DMS53 treated with DMSO at 0.1 percent for 48 hours (cell line): Measurements from ENCODE around the gene ACACA.
"Not testable (repeated sequence)": the region's sequence is repeated elsewhere in the genome, so short reads cannot be mapped to it uniquely, and the experiment has no call there.

Experiments used
- DNase-seq: peaks from one replicate; lab custom pipeline; 2025; ENCODE audit not compliant: unreplicated experiment; lab: John Stamatoyannopoulos, UW

Gene ACACA

DNA sequence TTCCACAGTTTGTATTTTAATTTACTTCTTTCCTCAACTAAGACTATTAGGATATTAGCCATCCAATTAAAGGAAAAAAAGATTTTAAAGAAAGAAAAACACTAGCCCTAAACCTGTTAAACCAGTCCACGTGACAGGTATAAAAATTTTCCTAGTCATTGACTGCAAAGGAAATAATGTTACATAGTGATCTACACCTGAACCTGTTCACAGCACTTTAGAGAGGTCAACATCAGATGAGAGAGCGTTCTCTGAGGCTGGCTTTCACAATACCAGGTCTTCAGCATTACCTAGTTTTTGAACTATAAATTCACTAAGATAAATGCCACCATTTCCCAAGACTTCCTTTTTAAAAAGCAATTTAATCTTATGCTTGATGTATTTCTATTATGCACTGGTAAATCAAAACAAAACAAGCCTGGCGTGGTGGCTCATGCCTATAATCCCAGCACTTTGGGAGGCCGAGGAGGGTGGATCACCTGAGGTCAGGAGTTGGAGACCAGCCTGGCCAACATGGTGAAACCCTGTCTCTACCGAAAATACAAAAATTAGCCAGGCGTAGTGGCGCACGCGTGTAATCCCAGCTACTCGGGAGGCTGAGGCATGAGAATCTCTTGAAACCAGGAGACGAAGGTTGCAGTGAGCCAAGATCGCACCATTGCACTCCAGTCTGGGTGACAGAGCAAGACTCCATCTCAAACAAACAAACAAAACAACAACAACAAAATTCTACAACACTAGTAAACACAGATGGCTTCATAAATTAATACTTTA, 49.7 kb downstream of the ACACA start:
- not testable (repeated sequence) for DNase-seq

DNA sequence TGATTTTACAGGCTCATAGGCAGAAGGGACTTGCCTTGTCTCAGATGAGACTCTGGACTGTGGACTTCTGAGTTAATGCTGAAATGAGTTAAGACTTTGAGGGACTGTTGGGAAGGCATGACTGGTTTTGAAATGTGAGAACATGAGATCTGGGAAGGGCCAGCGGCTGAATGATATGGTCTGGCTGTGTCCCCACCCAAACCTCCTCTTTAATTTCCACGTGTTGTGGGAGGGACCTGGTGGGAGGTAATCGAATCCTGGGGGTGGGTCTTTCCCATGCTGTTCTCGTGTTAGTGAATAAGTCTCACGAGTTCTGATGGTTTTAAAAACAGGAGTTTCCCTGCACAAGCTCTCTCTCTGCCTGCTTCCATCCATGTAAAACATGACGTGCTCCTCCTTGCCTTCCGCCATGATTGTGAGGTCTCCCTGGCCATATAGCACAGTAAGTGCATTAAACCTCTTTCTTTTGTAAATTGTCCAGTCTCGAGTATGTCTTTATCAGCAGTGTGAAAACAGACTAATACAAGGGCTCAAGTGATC, 59.7 kb downstream of the ACACA start:
- DNase-seq: not testable (repeated sequence)

DNA sequence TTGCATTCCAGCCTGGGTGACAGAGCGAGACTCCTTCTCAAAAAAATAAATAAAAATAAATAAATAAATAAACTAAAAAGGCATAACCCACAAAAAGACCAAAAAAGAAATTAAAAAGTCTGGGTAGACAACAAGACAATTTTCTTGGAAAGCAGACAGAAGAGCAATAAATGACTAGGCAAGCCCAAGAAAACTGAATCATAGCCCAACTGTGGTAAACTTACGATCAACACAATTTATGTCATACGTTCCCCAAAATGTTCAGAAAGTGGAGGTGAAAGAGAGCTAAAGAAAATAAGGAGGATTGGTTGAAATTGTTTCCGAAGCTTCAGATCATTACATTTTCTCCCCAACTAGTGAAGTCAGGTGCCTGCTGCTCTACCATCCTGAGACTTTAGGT, 62.1 kb downstream of the ACACA start:
- no peak for DNase-seq

DNA sequence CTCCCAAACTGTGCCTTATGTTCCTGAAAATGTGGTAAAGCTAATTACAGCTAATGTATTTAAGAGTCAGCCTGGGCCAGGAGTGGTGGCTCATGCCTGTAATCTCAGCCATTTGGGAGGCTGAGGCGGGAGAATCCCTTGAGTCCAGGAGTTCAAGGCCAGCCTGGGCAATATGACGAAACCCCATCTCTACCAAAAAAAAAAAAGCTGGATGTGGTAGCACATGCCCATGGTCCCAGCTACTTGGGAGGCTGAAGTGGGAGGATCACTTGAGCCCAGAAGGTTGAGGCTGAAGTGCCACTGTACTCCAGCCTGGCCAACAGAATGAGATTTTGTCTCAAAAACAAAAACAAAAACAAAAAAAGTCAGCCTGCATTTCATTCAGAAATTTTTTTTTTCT, 64.0 kb downstream of the ACACA start:
- DNase-seq: no peak

DNA sequence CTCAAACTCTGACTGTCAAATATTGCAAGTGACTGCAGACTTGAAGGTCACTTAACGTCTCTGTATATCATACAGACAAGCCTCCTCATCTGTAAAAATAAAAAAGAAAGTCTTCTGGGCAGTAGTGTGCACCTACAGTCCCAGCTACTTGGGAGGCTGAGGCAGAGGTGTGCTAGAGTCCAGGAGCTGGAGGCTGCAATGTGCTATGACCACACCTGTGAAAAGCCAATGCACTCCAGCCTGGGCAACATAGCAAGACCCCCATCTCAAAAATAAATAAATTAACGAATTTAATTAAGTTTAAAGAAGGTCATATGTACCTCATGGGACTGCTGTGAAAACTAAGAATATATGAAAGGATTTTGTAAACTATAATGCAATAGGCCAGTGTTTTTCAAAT, 65.8 kb downstream of the ACACA start:
- DNase-seq: no peak

DNA sequence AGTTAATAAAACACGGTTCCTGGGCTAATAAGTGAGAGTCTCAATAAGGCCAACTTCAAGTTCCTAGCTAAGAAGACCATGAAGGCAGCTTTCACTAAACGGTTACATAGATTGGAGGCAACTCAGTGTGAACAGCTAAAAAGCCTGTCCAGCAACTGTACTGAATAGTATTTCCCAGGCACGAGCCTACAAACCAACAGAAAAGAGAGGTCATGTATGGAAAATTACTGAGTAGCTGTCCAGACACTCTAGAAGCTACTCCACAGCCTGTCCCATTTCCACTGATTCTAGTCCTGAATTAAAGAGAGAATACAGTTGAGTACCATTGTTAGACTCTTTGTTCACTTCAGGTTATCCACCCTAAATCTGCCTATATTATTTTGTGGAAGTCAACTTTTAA, 67.3 kb downstream of the ACACA start:
- DNase-seq: no peak

DNA sequence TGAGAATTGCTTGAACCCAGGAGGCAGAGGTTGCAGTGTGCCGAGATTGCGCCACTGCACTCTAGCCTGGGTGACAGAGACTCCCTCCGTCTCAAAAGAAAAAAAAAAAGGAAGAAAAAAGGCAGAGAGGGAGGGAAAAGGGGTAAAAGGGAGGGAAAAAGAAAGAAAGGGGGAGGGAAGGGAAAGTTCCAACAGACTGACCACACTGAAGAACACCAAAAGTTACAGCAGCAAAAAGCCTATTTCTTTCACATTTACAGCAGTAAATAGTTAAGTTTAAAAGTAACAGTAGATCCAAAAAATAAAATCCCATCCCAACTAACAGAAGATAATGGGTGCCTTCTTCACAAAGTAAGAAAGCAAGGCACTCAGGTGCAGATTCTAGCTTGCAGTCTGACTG, 67.8 kb downstream of the ACACA start:
- no peak for DNase-seq

DNA sequence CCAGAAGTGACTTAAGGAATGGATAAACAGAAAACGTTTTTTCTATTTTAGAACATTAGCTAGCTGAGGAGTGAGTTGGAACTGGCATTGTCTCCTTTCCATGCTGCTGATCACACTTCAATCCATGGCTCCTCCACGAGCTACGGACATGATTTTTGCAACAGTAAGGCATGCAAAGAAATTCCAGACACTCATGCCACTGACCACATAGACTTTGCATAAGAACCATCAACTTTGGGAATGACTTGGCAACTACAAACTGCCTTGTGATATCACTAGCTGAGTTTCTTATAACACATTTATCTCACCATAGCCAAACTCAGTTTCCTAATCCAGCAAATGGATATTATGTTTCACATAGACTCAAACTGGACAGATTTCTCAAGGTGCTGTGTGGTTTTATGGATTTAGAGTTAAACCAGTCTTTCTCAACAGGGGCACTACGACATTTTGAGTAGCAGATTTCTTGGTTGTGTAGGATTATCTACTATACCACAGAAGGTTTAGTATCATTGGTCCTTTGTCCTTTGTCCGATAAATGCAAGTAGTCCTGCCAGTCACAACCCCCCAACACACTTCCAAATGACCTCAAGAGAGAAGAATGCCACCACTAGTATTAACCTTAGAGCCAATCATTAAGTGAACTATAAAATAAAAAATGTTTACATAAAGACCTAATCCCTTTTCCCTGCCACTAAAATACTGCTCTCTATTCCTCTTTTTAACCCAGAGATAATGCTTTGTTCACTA, 79.1 kb downstream of the ACACA start:
- DNase-seq: no peak

DNA sequence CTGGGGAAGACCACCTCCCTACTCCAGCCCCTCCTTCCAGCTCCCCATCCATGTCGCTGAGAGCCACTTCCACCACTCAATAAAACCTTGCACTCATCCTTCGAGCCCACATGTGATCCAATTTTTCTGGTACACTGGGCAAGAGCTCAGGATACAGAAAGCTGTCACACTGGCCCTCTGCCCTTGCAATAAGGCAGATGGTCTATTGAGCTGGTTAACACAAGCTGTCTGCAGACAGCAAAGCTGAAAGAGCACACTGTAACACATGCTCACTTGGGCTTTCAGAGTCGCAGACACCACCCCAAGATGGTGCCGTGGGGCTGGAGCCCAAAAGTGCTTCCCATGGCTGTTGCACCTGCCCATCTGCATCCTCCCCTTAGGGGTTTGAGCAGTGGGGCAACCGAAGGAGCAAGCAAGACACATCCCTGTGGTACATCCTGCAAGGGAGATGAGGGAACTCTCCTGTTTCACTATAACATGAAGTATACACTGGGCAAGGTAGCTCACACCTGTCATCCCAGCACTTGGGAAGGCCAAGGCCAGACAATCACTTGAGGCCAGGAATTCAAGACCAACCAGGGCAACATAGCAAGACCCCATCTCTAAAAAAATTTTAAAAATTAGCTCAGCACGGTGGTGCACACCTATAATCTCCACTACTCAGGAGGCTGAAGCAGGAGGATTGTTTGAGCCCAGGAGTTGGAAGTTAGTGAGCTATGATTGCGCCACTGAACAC, 83.6 kb downstream of the ACACA start:
- no peak for DNase-seq

DNA sequence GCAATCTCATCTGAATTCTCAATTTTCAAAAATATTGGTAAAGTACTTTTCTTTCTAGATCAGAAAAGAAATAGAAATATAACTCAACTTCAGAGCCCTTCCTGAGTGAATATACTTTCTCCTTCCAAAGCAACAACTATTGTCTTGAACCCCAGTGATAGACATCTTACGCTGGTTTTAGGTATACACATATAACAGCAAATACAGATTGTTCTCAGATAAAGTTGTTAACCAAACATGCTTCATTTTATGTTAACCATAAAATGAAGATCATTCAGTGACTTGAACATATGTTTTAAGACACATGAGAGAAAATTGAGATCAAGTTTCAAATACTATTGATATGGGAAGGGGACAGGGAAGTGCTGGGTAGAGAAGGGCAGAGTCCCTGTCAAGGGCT, 84.5 kb downstream of the ACACA start:
- DNase-seq: no peak

DNA sequence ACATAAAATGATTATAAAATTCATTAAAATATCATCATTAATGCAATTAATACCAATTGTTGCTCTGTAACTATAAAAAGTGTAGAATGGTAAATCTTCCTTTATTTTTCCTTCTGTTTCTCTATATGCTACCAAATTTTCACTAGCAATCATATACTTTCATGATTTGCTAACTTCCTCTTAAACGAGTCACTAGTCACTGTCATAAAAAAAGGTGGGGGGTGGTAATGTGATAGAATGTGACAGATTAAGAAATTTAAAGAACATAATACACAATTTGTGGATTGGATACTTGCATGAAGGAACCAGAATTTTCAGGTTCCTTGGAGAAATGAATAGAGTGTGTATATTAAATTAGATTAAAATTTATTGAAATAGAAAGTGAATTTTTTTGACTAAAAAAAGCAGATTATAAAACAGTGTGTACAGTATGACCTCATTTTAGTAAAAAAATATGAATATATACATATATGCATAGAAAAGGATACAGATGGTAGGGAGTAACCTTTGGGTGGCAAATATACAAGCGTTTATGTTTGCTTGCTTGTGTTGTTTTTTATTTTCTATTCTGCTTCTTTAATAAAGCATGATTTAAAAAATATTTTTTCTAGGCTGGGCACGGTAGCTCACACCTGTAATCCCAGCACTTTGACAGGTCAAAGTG, 87.6 kb downstream of the ACACA start:
- no peak for DNase-seq

DNA sequence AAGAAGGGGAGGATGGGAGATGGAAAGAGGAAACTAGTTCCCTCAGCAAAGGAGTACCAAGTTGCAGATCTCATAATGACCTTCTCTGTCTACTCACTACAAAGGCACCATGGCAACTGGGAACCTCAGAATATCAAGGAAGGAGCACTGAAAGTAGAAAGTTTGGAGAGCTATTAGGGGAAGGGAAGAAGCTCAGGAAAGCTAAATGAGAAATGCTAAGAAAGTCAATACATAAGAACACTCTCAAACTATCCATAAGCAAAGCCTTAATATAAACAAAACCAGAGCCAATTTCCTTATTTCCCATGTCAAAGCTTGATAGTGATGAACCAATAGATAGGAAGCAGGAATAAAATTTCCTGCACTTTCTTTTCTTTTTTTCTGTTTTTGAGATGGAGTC, 88.8 kb downstream of the ACACA start:
- no peak for DNase-seq

DNA sequence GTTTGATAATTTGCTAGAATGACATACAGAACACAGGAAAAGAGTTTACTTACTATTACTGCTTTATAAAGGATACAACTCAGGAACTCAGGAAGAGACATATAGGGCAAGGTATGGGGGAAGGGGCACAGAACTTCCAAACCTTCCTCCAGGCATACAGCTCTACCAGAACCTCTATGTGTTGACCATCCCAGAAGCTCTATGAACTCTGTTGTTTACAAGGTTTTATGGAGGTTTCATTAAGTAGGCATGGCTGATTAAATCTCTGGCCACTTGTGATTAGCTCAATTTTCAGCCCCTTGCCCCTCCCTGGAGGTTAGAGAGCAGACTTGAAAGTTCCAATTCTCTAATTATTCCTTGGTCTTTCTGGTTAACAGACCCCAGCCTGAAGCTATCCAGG, 91.0 kb downstream of the ACACA start:
- DNase-seq: no peak

DNA sequence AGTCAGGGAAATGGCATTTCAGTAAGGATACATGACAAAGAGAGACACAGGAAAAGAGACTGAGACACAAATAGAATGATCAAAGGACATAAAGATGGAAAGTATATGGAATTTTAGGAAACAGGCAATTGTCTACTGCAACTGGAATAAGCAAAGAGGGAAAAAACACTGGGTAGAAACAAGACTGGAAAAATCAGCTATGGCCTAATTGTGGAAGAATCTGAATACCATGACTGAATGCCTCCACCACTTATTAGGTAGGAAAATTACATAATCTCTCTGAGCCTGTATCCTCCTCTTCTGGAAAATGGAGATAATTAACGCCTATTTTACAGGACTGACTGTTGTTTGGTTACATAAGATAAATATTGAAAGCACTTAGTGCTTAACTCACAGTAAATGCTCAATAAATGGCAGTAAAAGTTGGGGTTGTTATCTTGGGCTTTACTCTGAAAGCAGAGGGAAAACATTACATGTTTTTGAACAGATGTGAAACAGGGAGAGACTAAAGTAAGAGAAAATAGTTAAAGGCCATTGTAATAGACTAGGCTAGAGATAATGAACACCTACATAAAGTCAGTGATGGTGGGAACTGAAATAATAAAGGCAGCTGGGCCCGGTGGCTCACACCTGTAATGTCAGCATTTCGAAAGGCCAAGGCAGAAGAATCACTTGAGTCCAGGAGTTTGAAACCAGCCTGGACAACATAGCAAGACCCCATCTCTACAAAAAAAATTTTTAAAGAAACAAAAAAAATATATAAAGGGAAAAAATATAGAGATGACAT, 94.3 kb downstream of the ACACA start:
- DNase-seq: no peak

DNA sequence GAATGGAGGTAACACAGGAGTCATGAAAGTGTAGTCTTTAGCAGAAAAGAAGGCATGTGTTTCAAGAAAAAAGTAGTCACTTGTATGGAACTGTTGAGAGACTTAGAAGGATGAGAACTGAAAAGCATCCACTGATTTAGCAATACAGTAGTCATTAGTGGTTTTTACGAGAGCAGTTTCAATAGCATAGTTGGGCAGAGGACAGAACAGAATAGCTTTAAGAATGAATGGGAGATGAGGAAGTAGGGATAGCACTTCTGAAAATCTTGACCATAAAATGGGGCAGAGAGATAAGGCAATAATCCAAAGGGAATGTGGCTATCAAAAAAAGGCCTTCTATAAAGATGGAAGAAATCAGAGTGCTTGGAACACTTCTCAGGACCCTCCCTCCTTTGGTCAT, 95.7 kb downstream of the ACACA start:
- DNase-seq: no peak

DNA sequence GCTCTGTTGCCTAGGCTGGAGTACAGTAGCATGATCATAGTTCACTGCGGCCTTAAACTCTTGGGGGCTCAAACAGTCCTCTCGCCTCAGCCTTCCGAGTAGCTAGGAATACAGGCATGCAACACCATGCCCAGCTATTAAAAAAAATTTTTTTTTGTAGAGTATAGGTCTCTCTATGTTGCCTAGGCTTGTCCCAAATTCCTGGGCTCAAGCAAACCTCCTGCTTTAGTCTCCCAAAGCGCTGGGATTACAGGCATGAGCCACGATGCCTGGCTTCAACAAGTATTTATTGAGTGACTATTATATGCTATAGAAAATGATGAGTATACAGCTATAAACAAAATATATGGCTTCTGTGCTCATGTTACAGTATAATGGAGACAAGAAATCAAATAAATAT, 97.6 kb downstream of the ACACA start:
- no peak for DNase-seq

DNA sequence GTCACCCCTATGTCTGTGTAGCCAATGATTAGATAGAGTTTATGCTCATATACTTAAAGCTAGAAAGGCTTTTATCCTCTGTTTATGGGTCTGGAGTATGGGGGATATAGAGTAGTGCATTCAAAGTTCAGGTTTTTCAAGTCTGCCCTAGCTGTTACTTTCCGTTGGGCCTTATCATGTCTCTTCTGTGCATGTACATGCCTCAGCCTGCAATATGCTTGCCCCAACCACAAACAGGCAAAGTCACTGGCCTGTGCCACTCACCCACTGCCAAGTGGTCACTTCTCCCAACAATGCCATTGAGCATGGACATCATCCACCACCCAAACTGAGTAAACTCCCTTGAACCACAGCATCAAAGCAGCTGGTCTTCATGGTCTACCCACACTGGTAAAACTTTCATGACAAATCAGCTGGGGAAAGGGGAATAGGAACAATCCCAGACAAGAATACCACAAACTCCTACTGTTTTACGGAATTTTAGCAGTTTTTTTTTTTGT, 101.2 kb downstream of the ACACA start:
- DNase-seq: no peak

DNA sequence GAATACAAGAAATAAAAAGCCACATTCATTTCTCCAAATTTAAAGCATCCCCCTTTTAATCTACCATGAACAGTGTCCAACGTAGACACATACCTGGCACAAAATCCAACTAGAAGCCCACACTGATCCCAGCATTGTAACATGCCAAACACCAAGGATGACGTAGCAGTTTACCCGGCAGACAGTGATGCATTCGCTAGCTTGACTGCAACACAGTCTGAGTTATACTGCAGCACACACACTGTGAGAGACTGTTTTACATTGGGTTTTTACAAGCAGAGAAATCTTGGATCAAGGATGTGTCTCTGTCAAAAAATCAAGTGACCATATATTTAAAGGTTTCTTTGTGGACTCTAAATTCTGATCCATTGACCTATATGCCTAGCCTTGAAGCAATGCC, 105.3 kb downstream of the ACACA start:
- DNase-seq: no peak

DNA sequence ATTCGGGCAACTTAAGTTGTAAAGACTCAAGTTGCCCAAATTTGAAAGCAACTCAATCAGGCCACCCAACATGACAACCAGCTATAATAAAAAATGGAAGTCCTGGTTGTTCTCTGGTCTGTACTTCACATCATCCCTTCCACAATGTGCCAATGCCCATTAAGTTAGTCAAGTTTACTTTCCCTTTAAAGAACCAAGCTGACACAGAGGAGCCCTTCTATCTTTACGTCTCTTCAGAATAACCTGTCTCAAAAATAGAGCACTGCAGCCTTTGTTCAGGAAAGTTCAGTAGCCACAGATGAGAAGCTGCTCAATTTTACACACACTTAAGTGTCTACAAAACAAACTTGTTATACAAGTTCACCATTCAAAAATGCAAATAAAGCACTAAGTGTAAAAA, 106.0 kb downstream of the ACACA start:
- no peak for DNase-seq

DNA sequence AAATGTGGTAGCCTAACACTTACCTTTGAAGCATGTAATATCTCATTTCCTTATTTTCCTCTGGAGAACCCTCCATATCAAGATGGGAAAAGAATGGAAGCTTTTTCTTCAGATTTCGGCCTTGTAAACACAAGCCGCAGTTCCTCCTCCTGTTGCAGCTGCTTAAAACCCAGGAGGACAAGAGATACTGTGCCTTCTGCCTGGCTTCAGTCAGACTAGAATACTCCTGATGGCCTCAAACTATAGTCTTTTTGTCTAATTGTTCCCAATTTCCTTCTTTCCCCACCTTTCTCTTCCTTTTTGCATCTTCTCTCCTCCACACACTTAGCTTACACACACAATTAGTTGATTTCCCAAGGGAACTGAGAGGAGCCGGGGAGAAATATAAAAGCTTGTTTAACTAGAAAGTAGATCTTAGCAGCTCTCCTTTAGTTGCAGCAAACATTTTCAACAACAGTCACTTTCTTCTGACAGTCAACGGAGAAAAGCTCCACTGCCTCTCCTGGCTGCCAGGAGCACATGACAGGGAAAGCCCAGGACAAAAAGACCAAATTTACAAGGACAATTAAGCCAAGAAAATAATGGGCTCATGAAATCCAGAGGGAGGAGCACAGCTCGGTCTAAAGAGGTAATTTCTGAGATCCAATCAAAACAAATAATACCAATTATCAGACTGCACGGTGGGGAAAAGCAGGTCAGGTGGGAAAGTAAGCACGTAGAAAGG, 107.2 kb downstream of the ACACA start:
- no peak for DNase-seq
